Fibroblast of lung (primary cell): Measurements from ENCODE around the gene PCDHGA11. TPM values are rescaled to one million over a fixed set of nuclear protein-coding genes. Genes with fewer than 3 reads are reported as not detected.
A peak's percentile ranks its signal among the peaks of the same experiment; 100 is the strongest.

ENCODE experiments used
- DNase-seq, 2 donors: peaks; one replicate each; pipeline versions ENCODE4 v3.0.0 to v3.0.0-alpha.2; 2010; ENCODE audit warnings: low read depth in 2 of 2
- H2AFZ ChIP-seq: 2 replicates; pipeline ENCODE4 v1.5.1; 2012; ENCODE audit warnings: low read length, control low read depth, inconsistent platforms
- H3K27ac ChIP-seq: 2 replicates; pipeline ENCODE4 v1.5.1; 2011; ENCODE audit warnings: low read length, control low read depth; ENCODE audit not compliant: insufficient read depth
- H3K27me3 ChIP-seq: 2 replicates; pipeline ENCODE4 v1.5.1; 2011; ENCODE audit warnings: mild to moderate bottlenecking, low read length; ENCODE audit not compliant: control insufficient read depth, insufficient read depth
- H3K36me3 ChIP-seq: 2 replicates; pipeline ENCODE4 v1.5.1; 2011; ENCODE audit warnings: low read length; ENCODE audit not compliant: control insufficient read depth, insufficient read depth
- H3K4me1 ChIP-seq: 2 replicates; pipeline ENCODE4 v1.5.1; 2011; ENCODE audit warnings: low read length; ENCODE audit not compliant: control insufficient read depth, insufficient read depth; ENCODE audit errors: extremely low read depth
- H3K4me2 ChIP-seq: 2 replicates; pipeline ENCODE4 v1.5.1; 2011; ENCODE audit warnings: low read length, control low read depth; ENCODE audit not compliant: insufficient read depth; ENCODE audit errors: extremely low read depth
- H3K4me3 ChIP-seq, 4 experiments: fragments of 200-600 bp in 1 of 4; sonication (generic) in 1 of 4; replicated peaks in 1 of 4; 2 replicates each; pipeline ENCODE4 v1.5.1; 2011 to 2016; ENCODE audit warnings: low read length in 4 of 4, low read depth in 3 of 4, mild to moderate bottlenecking in 3 of 4, control low read depth in 2 of 4, inconsistent platforms in 1 of 4, mixed read lengths in 1 of 4; ENCODE audit not compliant: insufficient read depth in 1 of 4; ENCODE audit errors: control extremely low read depth in 1 of 4
- H3K79me2 ChIP-seq: 2 replicates; pipeline ENCODE4 v1.5.1; 2012; ENCODE audit warnings: mild to moderate bottlenecking, low read length, inconsistent platforms; ENCODE audit not compliant: control insufficient read depth, insufficient read depth
- H3K9ac ChIP-seq: 2 replicates; pipeline ENCODE4 v1.5.1; 2011; ENCODE audit warnings: mild to moderate bottlenecking, low read length, control low read depth; ENCODE audit not compliant: insufficient read depth
- H3K9me3 ChIP-seq: 2 replicates; pipeline ENCODE4 v1.5.1; 2012; ENCODE audit warnings: low read depth, low read length; ENCODE audit not compliant: control insufficient read depth, insufficient read depth
- H4K20me1 ChIP-seq: 2 replicates; pipeline ENCODE4 v1.5.1; 2011; ENCODE audit warnings: low read length; ENCODE audit not compliant: control insufficient read depth, insufficient read depth; ENCODE audit errors: extremely low read depth
- EZH2 ChIP-seq: IDR thresholded peaks from 2 replicates; pipeline ENCODE4 v1.5.1; 2012; ENCODE audit warnings: low read length, control low read depth, mild to moderate bottlenecking; ENCODE audit errors: missing control alignments
- polyA plus RNA-seq, 2 donors: library from polyadenylated mRNA; depleted of rRNA in 1 of 2; stranded (reverse) in 1 of 2; unstranded in 1 of 2; fragments of >200 nt; gene quantifications; 2 replicates each; pipeline ENCODE4 v1.2.1, GENCODE V29; 2011 to 2012; ENCODE audit warnings: missing spikeins in 1 of 2
- total RNA-seq: library from RNA; depleted of rRNA; stranded (reverse); fragments of >200 nt; gene quantifications from 2 replicates; pipeline ENCODE4 v1.2.1, GENCODE V29; 2014
- TF ChIP-seq, protein P1 (sequence below), 2 donors: IDR thresholded peaks in 1 of 2; conservative IDR thresholded peaks in 1 of 2; 1 replicate in 1 of 2; 2 replicates in 1 of 2; pipeline ENCODE4 v1.5.1; 2011 to 2012; ENCODE audit warnings: low read length in 2 of 2, control low read depth in 1 of 2, inconsistent platforms in 1 of 2, low read depth in 1 of 2, mild to moderate bottlenecking in 1 of 2

PCDHGA11 gene
- total and polyA plus RNA-seq, 2 donors (not counting 1 experiment from before 2014, with no cell fraction given) = 4.7 to 8.6 TPM

DNA sequence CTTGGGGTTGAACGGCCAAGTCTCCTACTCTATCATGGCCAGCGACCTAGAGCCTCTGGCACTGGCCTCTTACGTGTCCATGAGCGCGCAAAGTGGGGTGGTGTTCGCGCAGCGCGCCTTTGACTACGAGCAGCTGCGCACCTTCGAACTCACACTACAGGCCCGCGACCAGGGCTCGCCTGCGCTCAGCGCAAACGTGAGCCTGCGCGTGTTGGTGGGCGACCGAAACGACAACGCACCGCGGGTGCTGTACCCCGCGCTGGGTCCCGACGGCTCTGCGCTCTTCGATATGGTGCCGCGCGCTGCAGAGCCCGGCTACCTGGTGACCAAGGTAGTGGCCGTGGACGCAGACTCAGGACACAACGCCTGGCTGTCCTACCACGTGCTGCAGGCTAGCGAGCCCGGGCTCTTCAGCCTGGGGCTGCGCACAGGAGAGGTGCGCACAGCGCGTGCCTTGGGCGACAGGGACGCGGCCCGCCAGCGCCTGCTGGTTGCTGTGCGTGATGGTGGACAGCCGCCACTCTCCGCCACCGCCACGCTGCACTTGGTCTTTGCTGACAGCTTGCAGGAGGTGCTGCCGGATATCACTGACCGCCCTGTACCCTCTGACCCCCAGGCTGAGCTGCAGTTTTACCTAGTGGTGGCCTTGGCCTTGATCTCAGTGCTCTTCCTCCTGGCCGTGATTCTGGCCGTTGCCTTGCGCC lies 21.1 kb upstream of the PCDHGA11 start:
- Histone ChIP-seq H3K9me3 (peaks cover 4% of the 10 kb centered on the region), H3K9ac (no peak overlapping the region), H3K79me2 (no peaks in the 10 kb centered on the region), H3K4me1 (no peaks in the 10 kb centered on the region), H4K20me1 (no peaks in the 10 kb centered on the region), H3K36me3 (no peaks in the 10 kb centered on the region), H3K27ac (no peak overlapping the region), H3K4me3 (peak overlapping the region in 1 of 4 experiments; percentile 27), H3K27me3 (no peaks in the 10 kb centered on the region), H2AFZ (no peak overlapping the region), H3K4me2 (no peak overlapping the region)
- TF ChIP-seq, protein P1, sequence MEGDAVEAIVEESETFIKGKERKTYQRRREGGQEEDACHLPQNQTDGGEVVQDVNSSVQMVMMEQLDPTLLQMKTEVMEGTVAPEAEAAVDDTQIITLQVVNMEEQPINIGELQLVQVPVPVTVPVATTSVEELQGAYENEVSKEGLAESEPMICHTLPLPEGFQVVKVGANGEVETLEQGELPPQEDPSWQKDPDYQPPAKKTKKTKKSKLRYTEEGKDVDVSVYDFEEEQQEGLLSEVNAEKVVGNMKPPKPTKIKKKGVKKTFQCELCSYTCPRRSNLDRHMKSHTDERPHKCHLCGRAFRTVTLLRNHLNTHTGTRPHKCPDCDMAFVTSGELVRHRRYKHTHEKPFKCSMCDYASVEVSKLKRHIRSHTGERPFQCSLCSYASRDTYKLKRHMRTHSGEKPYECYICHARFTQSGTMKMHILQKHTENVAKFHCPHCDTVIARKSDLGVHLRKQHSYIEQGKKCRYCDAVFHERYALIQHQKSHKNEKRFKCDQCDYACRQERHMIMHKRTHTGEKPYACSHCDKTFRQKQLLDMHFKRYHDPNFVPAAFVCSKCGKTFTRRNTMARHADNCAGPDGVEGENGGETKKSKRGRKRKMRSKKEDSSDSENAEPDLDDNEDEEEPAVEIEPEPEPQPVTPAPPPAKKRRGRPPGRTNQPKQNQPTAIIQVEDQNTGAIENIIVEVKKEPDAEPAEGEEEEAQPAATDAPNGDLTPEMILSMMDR (conservative IDR thresholded peaks at IDR 0.05 in 1 of 2, IDR thresholded peaks at IDR 0.05 in 1 of 2; ENCODE audit: low read depth in 1 of 2, low read length in 2 of 2) = no peak
- TF ChIP-seq EZH2 = no peak
- DNase-seq = no peak

DNA sequence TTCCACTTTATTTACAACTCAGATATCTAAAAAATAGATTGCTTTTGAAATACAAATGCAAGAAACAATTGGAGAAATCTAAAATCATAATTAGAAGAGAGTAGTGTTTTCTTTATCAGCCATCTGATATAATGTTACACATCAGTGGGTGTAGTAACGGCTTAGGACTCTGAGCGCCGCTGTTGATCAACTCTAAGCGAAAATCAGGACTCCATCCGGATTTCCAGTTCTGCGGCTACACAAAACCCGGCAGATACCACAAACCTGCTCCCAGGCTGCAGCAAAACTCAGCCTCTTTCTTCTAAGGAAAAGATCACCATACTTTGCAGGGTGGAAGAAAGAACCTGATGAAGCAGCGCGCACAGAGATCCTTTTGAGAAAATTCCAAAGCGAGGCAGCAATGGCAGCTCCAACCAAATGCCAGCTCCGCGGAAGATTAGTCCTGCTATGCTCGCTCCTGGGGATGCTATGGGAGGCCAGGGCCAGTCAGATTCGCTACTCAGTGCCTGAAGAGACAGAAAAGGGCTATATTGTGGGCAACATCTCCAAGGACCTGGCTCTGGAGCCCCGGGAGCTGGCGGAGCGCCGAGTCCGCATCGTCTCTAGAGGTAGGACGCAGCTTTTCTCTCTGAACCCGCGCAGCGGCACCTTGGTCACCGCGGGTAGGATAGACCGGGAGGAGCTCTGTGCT lies 18.2 kb upstream of the PCDHGA11 start, which contains the start of gene PCDHGA9:
Gene PCDHGA9, plus strand, starts transcription at position 226 of the 691 bp plus-strand sequence. Its CDS starts 175 bp downstream, at position 401.
- H4K20me1 ChIP-seq = no peaks in the 10 kb centered on the region
- no peaks in the 10 kb centered on the region for H3K79me2 ChIP-seq
- H3K36me3 ChIP-seq = no peaks in the 10 kb centered on the region
- TF ChIP-seq, protein P1 (conservative IDR thresholded peaks at IDR 0.05 in 1 of 2, IDR thresholded peaks at IDR 0.05 in 1 of 2; ENCODE audit: low read depth in 1 of 2, low read length in 2 of 2) = peak; percentile 40 to 49
- TF ChIP-seq EZH2 = no peak
- H3K4me3 ChIP-seq = peak within 1 kb of the TSS; percentile 8 to 50 (median 17)
- H2AFZ ChIP-seq = no peak within 1 kb of the TSS
- no peaks in the 10 kb centered on the region for H3K4me1 ChIP-seq
- peak within 1 kb of the TSS; percentile 62 for H3K4me2 ChIP-seq
- H3K27ac ChIP-seq = no peak within 1 kb of the TSS
- peaks cover 4% of the 10 kb centered on the region for H3K9me3 ChIP-seq
- H3K9ac ChIP-seq = no peak within 1 kb of the TSS
- no peaks in the 10 kb centered on the region for H3K27me3 ChIP-seq
- DNase-seq = peak; percentile 24 to 57

DNA sequence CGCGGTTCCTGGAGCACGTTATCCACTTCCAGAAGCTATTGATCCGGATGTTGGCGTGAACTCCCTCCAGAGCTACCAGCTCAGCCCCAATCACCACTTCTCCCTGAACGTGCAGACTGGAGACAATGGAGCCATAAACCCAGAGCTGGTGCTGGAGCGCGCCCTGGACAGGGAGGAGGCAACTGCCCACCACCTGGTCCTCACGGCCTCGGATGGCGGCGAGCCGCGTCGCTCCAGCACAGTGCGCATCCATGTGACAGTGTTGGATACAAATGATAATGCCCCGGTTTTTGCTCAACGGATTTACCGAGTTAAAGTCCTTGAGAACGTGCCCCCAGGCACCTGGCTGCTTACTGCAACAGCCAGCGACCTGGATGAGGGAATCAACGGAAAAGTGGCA lies 17.5 kb upstream of the PCDHGA11 start:
- Histone ChIP-seq H3K4me2 (peak overlapping the region; percentile 29), H3K27ac (no peak overlapping the region)

More for the DNA sequence above, 17.5 kb upstream of the PCDHGA11 start:
- Histone ChIP-seq H3K9ac (no peak overlapping the region), H3K9me3 (peaks cover 4% of the 10 kb centered on the region), H3K36me3 (no peaks in the 10 kb centered on the region), H4K20me1 (no peaks in the 10 kb centered on the region), H3K4me3 (peak overlapping the region in 1 of 4 experiments; percentile 50), H3K27me3 (no peaks in the 10 kb centered on the region), H2AFZ (no peak overlapping the region), H3K4me1 (no peaks in the 10 kb centered on the region), H3K79me2 (no peaks in the 10 kb centered on the region)
- TF ChIP-seq, protein P1 (conservative IDR thresholded peaks at IDR 0.05 in 1 of 2, IDR thresholded peaks at IDR 0.05 in 1 of 2; ENCODE audit: low read depth in 1 of 2, low read length in 2 of 2) = no peak
- TF ChIP-seq EZH2 = no peak
- DNase-seq = no peak
